ENCODE measurements around the gene RMI1.

DNA sequence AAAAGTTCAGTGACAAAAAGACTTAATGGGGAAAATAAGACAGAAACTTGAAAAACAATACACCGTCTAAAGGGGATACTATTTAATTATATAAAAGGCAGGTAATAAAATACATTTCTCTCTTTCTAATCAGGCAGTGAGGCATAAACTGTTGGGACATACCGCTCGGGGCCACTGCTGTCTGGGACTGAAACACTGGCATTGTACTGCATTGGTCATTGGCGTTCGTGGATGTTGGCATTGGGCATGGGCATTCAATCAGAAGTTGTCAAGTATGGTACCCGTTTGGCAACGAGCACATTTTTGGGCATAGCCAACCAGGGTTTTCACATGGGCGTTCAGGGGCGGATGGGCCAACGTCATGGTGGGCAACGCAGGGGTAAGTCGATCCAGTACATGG is 5.3 kb upstream of the RMI1 start:
- TF ChIP-seq, protein P1, sequence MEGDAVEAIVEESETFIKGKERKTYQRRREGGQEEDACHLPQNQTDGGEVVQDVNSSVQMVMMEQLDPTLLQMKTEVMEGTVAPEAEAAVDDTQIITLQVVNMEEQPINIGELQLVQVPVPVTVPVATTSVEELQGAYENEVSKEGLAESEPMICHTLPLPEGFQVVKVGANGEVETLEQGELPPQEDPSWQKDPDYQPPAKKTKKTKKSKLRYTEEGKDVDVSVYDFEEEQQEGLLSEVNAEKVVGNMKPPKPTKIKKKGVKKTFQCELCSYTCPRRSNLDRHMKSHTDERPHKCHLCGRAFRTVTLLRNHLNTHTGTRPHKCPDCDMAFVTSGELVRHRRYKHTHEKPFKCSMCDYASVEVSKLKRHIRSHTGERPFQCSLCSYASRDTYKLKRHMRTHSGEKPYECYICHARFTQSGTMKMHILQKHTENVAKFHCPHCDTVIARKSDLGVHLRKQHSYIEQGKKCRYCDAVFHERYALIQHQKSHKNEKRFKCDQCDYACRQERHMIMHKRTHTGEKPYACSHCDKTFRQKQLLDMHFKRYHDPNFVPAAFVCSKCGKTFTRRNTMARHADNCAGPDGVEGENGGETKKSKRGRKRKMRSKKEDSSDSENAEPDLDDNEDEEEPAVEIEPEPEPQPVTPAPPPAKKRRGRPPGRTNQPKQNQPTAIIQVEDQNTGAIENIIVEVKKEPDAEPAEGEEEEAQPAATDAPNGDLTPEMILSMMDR (IDR thresholded peaks at IDR 0.05): no peak
- TF ChIP-seq POLR2A (IDR thresholded peaks at IDR 0.05): no peak

Measured in ovary (tissue), 3 donors.